ENCODE data around the gene WASHC2A. TPM values are rescaled to one million over a fixed set of nuclear protein-coding genes. Genes with fewer than 3 reads are reported as not detected.
"Not testable (repeated sequence)": the region's sequence is repeated elsewhere in the genome, so short reads cannot be mapped to it uniquely, and the experiment has no call there.

The WASHC2A gene
- polyA plus RNA-seq, 1 donor = 29.7 TPM

DNA sequence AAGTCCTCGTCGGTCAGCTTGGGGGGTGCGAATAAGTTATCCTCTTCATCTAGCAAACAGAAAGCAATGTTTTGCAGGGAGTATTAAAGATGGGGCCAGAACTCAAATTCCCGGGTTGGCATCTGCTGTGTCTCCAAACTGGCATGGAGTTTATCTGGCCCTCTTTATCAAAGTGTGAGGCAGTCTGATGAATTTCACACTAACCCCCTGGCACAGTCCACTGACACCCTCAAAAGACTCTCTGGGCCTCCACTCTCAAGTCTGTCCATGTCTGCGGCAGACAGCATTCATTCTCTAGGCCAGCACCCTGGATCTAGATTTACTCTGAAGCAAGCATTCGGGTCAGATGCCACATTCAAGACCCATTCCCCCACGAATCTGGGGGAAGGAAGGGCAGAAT, 6.2 kb upstream of the WASHC2A start:
- DNase-seq = not testable (repeated sequence)

- no peak for DNase-seq
Observed at GRCh38 chr10:50063100-50063499, 4.7 kb upstream of the WASHC2A start.

GRCh38 chr10:50068352-50068659, 552 bp downstream of the WASHC2A start:
- not testable (repeated sequence) for DNase-seq

GRCh38 chr10:50075139-50075538, 7.4 kb downstream of the WASHC2A start:
- DNase-seq = not testable (repeated sequence)

DNA sequence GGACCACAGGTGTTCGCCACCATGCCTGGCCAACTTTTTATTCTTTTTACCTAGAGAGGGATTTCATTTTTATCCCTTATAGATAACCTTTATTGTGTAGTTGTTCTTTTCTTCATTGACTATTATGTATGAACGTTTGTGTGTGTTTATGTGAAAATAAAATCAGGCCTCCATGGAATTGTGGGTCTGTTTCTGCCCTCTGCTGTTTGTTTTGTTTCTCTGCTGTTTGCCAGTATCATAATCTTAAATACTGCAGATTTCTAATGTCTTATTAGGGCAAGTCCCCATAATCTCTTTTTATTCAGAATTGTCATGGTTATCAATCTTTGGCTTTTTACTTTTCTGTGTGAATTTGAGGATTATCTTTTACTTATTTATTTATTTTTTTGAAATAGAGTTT, 7.8 kb downstream of the WASHC2A start:
- DNase-seq = not testable (repeated sequence)

DNA sequence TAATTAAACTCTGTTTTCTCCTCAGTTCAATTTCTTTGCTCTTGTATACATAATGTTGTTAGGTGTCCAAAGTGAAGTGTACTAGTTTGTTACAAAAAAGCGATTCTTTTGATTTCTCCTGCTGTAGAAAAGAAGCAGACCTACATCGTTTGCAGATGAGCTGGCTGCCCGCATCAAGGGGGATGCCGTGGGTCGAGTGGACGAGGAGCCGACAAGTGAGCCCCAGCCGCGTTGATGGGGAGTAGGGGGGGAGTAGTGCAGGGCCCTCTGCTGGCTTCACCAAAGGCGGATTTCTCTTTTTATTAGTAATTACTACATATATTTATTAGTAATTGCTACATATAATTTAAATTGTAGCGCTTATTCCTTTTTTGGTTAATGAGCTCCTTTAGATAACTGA, 23.6 kb downstream of the WASHC2A start:
- DNase-seq = not testable (repeated sequence)

GRCh38 chr10:50092928-50093327, 25.2 kb downstream of the WASHC2A start:
- DNase-seq = not testable (repeated sequence)

DNA sequence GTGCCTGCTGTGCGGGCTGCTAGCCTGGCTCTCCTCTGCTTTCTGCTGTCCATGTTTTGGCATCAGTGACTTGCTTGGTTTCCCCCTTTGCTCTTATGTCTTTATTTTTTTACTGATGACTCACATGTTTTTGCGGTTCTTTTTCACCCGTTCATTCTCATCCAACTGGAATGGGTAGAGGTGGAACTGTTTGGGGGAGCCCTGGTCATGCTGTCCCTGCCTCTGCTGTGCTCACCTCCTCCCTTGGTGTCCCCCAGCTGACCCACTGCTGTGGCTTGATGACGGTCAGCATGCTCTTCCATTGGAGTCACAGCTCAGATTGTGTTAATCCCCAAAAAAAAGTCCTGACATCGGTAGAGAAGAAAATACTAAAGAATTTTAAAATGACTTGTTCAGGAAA, 26.9 kb downstream of the WASHC2A start:
- not testable (repeated sequence) for DNase-seq

DNA sequence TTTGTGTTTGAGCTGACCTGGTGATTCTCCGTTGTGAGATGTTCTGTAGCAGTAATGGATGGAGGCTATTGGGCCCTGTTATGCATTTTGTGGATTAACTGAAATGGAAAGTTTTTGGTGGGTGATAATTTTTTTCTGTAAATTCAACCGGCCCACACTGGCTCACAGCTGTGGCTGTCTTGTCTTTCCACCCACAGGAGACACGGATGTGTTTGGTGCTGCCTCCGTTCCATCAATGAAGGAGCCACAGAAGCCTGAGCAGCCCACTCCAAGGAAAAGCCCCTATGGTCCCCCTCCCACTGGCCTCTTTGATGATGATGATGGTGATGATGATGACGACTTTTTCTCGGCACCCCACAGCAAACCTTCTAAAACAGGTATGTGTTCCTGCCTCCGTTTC, 27.6 kb downstream of the WASHC2A start:
- not testable (repeated sequence) for DNase-seq

GRCh38 chr10:50096722-50097121, 29.0 kb downstream of the WASHC2A start:
- not testable (repeated sequence) for DNase-seq

GRCh38 chr10:50098645-50099044, 30.9 kb downstream of the WASHC2A start:
- DNase-seq = not testable (repeated sequence)

- not testable (repeated sequence) for DNase-seq
Observed at GRCh38 chr10:50101139-50101582, 33.4 kb downstream of the WASHC2A start.

DNA sequence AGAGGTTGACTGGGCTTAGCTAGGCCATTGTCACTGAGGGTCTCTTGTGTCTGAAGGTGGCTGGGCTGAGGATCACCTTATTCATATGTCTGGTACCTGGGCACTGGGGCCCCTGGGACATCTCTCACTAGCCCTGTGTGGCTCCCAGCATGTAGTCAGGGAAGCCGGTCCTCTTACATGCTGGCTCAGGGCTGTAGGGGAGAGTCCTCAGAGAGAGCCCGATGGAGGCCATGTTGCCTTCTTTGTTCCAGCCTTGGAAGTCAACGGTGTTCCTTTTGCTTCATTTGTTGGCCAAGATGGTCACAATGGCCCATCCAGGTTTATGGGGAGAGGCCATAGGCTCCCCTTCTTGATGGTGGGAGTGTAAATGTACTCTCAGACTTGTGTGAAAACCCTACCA, 34.0 kb downstream of the WASHC2A start:
- not testable (repeated sequence) for DNase-seq

- DNase-seq = not testable (repeated sequence)
Observed at GRCh38 chr10:50102267-50102666, 34.5 kb downstream of the WASHC2A start.

DNA sequence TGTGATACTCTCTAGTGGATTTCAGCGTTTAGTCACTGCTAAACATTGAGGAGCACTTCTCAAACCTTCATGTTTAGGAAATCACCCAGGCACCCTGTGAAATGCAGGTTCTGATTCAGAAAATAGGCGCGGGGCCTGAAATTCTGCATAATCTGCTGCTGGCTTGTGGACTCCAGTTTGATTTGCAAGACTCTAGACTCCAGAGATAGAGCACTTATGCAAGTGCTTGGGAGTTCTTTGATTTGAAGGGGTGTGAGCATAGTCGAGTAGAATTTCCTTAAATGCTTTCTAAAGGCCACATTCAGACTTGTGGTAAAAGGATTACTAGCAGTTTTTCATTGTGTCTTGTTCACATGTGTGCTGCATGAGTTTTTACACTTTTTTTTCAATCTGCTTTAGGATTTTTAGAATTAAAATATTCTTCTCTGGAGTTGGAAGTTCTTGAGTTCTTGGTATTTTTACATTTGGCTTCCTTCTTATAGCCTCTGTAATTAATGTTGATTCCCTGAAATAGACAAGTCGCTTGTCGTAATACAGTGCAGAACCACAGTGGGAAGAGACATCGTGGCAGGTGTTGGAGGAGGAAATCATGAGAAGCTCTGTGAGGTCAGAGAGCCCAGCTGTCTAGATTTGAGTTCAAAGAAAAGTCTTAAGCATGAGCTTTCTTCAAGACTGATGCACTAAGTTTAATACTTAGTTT, 41.4 kb downstream of the WASHC2A start:
- not testable (repeated sequence) for DNase-seq

GRCh38 chr10:50112419-50113112, 44.8 kb downstream of the WASHC2A start:
- DNase-seq = not testable (repeated sequence)

GRCh38 chr10:50126765-50127164, 59.0 kb downstream of the WASHC2A start:
- not testable (repeated sequence) for DNase-seq

DNA sequence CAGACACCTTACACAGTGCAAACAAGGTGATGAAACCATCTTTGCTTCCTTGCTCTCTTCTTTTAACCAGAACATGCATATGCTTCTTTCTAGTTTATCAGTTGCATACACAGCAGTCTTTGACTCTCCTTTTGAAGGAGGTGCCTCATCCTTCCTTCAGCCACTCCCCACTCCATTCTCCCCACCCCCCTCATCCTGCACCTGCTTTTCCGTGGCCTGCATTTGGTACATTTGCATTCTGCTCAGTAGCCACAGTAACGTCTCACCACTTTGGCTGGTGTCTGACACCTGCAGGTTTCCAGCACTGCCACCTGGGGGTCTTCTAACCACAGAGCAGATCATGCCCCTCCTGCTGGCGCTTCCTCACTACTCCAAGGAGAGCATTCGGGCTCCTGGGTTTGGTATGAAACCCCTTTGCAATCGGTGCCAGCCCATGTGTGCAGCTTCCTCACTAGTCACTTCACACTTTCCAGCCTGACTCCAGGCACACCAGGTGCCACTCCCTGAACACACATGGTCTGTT, 60.1 kb downstream of the WASHC2A start:
- not testable (repeated sequence) for DNase-seq

DNA sequence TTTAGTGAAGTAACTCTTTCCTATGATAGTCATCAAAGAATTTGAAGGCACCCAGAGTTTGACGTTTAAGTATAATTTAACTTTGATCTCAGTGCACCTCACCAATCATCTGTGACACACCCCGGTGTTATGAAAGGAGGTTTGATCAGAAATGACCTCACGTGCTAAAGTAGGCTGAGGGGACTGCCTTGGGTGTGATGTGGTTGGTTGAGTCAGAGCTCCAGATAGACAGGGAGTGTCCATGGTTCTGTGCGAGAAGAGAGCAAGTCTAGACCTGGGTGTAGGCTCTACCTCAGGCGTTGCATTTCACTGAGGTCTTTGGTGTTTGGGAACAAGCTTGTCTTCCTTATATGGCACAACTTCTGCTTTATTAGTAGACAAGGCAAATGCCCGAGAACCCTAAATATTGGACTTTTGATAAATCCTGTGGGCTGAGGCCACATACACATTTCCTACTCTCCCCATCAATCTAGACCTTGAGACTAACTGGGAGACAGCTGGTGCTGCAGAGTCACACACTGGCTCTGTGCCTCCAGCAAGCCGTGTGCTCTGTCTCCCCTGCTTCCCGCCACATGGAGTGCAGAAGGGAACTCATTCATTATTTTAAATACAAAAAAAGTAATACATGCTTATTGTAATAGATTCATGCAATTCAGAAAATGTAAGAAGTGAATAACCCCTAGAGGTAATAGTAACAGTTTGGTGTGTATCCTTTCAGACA, 63.7 kb downstream of the WASHC2A start:
- DNase-seq = not testable (repeated sequence)

DNA sequence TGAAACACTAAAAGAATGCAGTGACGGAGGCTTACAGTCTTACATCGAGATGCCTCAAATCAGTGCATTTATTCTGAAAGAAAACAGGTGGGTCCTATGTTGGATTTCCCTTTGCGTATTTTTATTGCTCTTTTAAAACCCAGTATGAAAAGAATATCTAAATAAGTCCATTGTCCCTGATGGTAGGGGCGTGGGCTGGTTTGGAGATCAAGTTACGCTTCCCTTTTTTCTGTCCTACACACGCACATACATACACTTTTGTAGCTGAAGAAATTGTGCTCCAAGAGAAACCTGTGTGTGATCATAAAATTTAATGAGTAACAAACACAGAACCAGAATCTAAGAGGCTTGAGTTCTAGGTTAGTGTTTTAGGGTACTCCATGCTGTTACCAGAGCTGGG, 64.6 kb downstream of the WASHC2A start:
- DNase-seq = not testable (repeated sequence)

- not testable (repeated sequence) for DNase-seq
Observed at GRCh38 chr10:50132841-50133240, 65.1 kb downstream of the WASHC2A start.

DNA sequence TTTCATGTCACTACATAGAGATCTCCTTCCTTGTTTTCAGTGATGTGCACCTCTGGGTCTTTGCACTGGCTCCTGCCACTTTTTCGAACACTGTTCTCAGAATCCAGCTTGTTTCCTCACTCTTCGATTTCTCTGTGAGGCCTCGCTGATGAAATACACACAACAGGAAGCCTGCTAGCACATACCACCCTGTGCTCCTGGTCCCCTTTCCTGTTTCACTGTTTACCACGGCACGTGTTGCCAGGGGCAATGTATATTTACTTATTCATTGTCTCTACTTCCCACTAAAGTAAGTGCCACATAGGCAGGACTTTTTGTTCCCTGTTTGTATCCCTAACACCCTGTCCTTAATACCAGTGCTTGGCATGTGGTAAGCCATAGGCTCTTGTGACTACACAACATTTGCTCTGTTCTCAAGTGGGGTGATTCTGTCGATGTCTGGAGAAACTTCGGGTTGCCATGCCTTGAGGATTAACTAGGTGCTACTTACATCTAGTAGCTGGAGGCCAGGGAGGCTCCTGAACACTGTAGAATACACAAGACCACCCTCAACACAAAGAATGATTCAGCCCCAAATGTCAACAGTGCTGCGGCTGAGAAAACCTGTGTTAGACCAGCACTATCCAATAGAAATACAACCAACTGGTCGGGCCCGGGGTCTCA, 75.9 kb downstream of the WASHC2A start:
- DNase-seq = not testable (repeated sequence)
